ENCODE data around the gene SEMA4B.
A peak's percentile ranks its signal among the peaks of the same experiment; 100 is the strongest.

SEMA4B gene

DNA sequence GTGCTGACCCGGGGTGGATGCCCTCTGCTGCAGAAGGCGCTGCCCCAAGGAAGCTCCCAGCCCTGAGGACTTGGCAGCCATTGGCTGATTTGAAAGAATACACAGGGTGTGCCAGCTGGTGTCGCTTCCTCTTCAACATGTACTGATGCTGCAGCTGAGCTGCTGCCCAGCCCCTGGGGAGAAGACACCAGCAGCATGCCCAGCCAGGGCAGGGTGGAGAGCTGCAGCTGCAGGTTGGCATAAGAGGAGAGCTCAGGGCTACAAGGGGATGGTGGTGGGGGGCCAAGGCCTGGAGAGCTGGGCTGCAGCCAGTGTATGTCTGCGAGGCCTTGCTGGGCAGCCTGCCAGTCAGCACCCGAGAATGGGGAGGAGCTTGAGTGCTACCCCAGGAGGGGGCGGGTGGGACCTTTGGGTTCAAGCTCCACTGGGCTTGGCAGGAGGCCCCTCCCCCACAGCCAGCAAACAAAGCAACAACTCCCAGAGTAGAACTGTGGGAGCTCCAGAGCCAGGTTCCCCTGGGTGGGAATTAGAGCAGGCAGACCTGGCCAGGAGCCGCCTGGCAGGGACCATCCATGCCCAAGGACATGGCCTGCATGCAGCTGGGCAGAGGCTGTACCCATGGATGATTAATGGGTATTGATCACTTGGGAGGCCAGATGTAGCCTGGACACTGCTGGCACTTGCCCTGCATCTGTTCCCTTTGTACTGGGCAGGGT, 9.2 kb upstream of the SEMA4B start:
- TF ChIP-seq FOXM1 (IDR thresholded peaks at IDR 0.05; ENCODE audit: borderline replicate concordance, low read depth) (peak; percentile 99), TCF12 (IDR thresholded peaks at IDR 0.05; ENCODE audit: low read depth) (peak; percentile 90), ZBTB7A (IDR thresholded peaks at IDR 0.05; ENCODE audit: low read depth) (0 out of 2 replicates have a peak, but pooled peaks have one; percentile 24), TEAD4 (IDR thresholded peaks at IDR 0.05) (no peak), RAD21 (IDR thresholded peaks at IDR 0.05; ENCODE audit: low read depth) (peak; percentile 8; the same call in 1 of the 2 replicates), NFIC (IDR thresholded peaks at IDR 0.05) (peak; percentile 91), TAF1 (IDR thresholded peaks at IDR 0.05; ENCODE audit: low read depth) (no peak), EP300 (IDR thresholded peaks at IDR 0.05; ENCODE audit: borderline replicate concordance) (peak; percentile 77), EGR1 (IDR thresholded peaks at IDR 0.05) (peak; percentile 49), CEBPB (IDR thresholded peaks at IDR 0.05) (no peak), CREB1 (IDR thresholded peaks at IDR 0.05; ENCODE audit: low read depth) (no peak; the same call in 1 of the 2 replicates), YY1 (IDR thresholded peaks at IDR 0.05; ENCODE audit: low read depth) (peak; percentile 32; the same call in 1 of the 2 replicates)
- TF ChIP-seq, protein P1, sequence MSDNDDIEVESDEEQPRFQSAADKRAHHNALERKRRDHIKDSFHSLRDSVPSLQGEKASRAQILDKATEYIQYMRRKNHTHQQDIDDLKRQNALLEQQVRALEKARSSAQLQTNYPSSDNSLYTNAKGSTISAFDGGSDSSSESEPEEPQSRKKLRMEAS (IDR thresholded peaks at IDR 0.05): no peak
- TF ChIP-seq, protein P2, sequence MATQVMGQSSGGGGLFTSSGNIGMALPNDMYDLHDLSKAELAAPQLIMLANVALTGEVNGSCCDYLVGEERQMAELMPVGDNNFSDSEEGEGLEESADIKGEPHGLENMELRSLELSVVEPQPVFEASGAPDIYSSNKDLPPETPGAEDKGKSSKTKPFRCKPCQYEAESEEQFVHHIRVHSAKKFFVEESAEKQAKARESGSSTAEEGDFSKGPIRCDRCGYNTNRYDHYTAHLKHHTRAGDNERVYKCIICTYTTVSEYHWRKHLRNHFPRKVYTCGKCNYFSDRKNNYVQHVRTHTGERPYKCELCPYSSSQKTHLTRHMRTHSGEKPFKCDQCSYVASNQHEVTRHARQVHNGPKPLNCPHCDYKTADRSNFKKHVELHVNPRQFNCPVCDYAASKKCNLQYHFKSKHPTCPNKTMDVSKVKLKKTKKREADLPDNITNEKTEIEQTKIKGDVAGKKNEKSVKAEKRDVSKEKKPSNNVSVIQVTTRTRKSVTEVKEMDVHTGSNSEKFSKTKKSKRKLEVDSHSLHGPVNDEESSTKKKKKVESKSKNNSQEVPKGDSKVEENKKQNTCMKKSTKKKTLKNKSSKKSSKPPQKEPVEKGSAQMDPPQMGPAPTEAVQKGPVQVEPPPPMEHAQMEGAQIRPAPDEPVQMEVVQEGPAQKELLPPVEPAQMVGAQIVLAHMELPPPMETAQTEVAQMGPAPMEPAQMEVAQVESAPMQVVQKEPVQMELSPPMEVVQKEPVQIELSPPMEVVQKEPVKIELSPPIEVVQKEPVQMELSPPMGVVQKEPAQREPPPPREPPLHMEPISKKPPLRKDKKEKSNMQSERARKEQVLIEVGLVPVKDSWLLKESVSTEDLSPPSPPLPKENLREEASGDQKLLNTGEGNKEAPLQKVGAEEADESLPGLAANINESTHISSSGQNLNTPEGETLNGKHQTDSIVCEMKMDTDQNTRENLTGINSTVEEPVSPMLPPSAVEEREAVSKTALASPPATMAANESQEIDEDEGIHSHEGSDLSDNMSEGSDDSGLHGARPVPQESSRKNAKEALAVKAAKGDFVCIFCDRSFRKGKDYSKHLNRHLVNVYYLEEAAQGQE (IDR thresholded peaks at IDR 0.05; ENCODE audit: low read depth): no peak
- TF ChIP-seq, protein P3, sequence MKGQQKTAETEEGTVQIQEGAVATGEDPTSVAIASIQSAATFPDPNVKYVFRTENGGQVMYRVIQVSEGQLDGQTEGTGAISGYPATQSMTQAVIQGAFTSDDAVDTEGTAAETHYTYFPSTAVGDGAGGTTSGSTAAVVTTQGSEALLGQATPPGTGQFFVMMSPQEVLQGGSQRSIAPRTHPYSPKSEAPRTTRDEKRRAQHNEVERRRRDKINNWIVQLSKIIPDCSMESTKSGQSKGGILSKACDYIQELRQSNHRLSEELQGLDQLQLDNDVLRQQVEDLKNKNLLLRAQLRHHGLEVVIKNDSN (IDR thresholded peaks at IDR 0.05): no peak

DNA sequence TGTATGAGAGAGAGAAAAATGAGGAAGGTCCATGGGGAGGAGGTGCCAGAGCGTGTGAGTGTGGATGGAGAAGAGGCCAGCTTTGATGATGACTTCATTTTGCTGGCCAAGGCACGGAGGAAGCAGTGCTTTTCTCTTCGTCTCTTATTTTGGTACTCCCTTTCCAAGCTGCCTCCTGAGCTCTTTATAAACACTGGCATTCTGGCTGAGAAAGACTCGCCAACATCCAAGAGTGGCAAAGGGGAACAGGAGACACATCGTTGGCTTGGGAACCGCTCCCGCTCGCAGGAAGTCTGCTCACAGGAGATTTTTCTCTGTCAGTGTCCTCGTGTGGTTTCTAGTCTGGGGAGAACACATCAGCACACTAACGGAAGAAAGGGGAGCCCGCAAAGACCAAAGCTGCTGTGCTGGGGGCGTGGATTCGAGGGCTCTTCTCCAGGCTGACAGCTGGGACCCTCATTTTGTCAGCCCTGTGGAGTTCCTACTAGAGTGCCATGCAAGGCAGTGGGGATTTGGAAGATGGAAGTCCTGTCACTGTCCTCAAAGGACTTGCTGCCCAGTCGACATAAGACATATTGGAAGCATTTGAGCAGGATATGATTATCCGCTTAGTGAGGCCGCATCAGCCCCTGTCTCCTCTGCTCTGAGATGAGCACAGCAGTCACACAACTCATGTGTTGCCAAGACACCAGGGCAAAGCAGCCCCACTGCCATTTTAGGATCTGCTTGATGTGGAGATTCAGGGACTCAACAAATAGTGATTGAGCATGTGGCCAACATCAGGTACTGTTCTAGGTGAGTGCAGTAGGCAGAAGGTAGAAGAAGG, 8.0 kb upstream of the SEMA4B start:
- TF ChIP-seq, protein P2 (IDR thresholded peaks at IDR 0.05; ENCODE audit: low read depth): no peak

DNA sequence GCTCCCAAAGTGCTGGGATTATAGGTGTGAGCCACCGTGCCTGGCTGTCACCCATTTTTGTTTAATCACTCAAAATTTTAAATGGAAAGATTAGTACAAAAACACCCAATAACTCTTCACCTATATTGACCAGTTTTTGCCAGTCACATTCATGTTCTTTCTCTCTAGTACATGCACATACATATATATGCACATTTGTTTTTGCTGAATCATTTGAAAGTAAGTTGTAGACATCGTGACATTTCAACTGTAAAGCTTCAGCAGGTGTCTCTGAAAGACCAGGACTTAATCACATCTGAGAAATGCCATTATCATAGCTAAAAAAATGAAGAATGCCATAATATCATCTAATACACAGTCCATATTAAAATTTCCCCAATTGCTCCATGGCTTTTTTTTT, 6.5 kb upstream of the SEMA4B start:
- no peak for TF ChIP-seq EP300 (IDR thresholded peaks at IDR 0.05; ENCODE audit: borderline replicate concordance)
- no peak for TF ChIP-seq TEAD4 (IDR thresholded peaks at IDR 0.05)
- no peak for TF ChIP-seq ZBTB7A (IDR thresholded peaks at IDR 0.05; ENCODE audit: low read depth)
- TF ChIP-seq, protein P1 (IDR thresholded peaks at IDR 0.05): no peak
- no peak for TF ChIP-seq NFIC (IDR thresholded peaks at IDR 0.05)
- no peak for TF ChIP-seq YY1 (IDR thresholded peaks at IDR 0.05; ENCODE audit: low read depth)
- TF ChIP-seq, protein P3 (IDR thresholded peaks at IDR 0.05): no peak

DNA sequence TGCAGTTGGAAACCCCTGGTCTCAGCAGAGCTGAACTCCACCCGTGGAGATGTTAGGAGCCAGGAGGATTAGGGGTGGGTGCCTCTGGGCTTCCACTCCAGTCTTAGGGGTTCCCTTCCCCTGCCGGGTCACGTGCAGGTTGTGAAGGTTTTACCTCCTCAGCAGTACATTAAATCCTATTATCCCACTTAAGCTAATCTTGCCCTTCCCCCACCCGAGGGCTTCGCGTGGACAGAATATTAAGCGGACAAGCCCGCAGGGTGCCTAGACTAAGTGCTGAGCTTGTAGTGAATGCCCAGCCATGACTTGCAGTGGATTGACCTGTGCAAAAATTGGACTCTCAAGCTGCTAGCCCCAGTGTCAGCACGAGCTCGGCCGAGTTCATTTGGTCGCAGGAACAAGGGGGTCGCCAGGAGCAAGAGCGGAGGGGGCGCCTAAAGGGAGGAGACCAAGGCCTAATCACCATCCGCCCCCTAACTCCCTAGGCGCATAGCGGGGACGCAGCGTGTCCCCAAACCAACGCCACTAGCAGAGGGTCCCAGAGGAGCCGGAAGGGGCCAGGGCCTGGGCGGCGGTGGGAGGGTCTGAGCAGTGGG, 498 bp upstream of the SEMA4B start:
- TF ChIP-seq, protein P3 (IDR thresholded peaks at IDR 0.05): 0 out of 2 replicates have a peak, but pooled peaks have one; percentile 21
- TF ChIP-seq NFIC (IDR thresholded peaks at IDR 0.05) (no peak), TEAD4 (IDR thresholded peaks at IDR 0.05) (no peak), TAF1 (IDR thresholded peaks at IDR 0.05; ENCODE audit: low read depth) (no peak), EGR1 (IDR thresholded peaks at IDR 0.05) (no peak), TCF12 (IDR thresholded peaks at IDR 0.05; ENCODE audit: low read depth) (no peak)
- TF ChIP-seq, protein P2 (IDR thresholded peaks at IDR 0.05; ENCODE audit: low read depth): no peak
